Suprapubic skin (tissue), 4 donors: ENCODE measurements around the gene MAPK14. TPM values are rescaled to one million over a fixed set of nuclear protein-coding genes. Genes with fewer than 3 reads are reported as not detected.

ENCODE experiments used
- DNase-seq, 2 donors: peaks; one replicate each; pipeline ENCODE4 v3.0.0-alpha.2; 2019; ENCODE audit warnings: low spot score in 2 of 2
- H3K27ac ChIP-seq: fragments of 200-600 bp; sonication (generic); one replicate; pipeline ENCODE4 v1.5.1; 2019
- H3K27me3 ChIP-seq: fragments of 200-600 bp; sonication (generic); one replicate; pipeline ENCODE4 v1.5.1; 2019
- H3K36me3 ChIP-seq: fragments of 200-600 bp; sonication (generic); one replicate; pipeline ENCODE4 v1.5.1; 2019
- H3K4me1 ChIP-seq: fragments of 200-600 bp; sonication (generic); one replicate; pipeline ENCODE4 v1.5.1; 2019
- H3K4me3 ChIP-seq: fragments of 200-600 bp; sonication (generic); one replicate; pipeline ENCODE4 v1.5.1; 2019; ENCODE audit warnings: mild to moderate bottlenecking
- H3K9me3 ChIP-seq: fragments of 200-600 bp; sonication (generic); one replicate; pipeline ENCODE4 v1.5.1; 2019
- EP300 ChIP-seq: sonication (generic); formaldehyde crosslinking; IDR thresholded peaks from one replicate; pipeline ENCODE4 v1.6.1; 2017; ENCODE audit warnings: antibody characterized with exemption
- POLR2A ChIP-seq, 2 donors: fragments of 450-650 bp; IDR thresholded peaks; one replicate each; pipeline ENCODE4 v1.6.1; 2017; ENCODE audit warnings: antibody characterized with exemption in 2 of 2, mild to moderate bottlenecking in 2 of 2, moderate library complexity in 2 of 2
- POLR2AphosphoS5 ChIP-seq, 3 donors: sonication (generic); formaldehyde crosslinking; IDR thresholded peaks; one replicate each; pipeline ENCODE4 v1.6.1; 2017; ENCODE audit warnings: antibody characterized with exemption in 3 of 3
- WGBS: methylation state at CpG from one replicate; pipeline ENCODE4 v1.1.5; 2018; 5-methylcytosine and 5-hydroxymethylcytosine counted together
- total RNA-seq, 4 donors: library from RNA; depleted of rRNA; stranded (reverse); fragments of >200 nt; gene quantifications; one replicate each; pipeline ENCODE4 v1.1.0, GENCODE V29; 2016
- TF ChIP-seq, protein P1 (sequence below), 2 donors: fragments of 200-600 bp in 1 of 2; fragments of 450-650 bp in 1 of 2; sonication (generic) in 1 of 2; IDR thresholded peaks; one replicate each; pipeline ENCODE4 v1.5.1; 2016 to 2019; ENCODE audit warnings: antibody characterized with exemption in 2 of 2, mild to moderate bottlenecking in 1 of 2, moderate library complexity in 1 of 2

The MAPK14 gene
- total RNA-seq, 4 donors from 2014 or later, result 51.7 to 105 (median 57.8) TPM

GRCh38 chr6:36068586-36068985 is 41.0 kb downstream of the MAPK14 start:
- no peak for DNase-seq
- peaks cover 48% of the 10 kb centered on the region for H3K4me1 ChIP-seq
- H3K4me3 ChIP-seq, result no peak overlapping the region
- no peak overlapping the region for H3K27ac ChIP-seq
- H3K27me3 ChIP-seq, result no peaks in the 10 kb centered on the region
- 85% methylated on average over 3 of the region's 3 CpGs for WGBS
- TF ChIP-seq EP300 (no peak), POLR2AphosphoS5 (IDR thresholded peaks at IDR 0.05) (no peak), POLR2A (IDR thresholded peaks at IDR 0.05) (no peak)
- TF ChIP-seq, protein P1, sequence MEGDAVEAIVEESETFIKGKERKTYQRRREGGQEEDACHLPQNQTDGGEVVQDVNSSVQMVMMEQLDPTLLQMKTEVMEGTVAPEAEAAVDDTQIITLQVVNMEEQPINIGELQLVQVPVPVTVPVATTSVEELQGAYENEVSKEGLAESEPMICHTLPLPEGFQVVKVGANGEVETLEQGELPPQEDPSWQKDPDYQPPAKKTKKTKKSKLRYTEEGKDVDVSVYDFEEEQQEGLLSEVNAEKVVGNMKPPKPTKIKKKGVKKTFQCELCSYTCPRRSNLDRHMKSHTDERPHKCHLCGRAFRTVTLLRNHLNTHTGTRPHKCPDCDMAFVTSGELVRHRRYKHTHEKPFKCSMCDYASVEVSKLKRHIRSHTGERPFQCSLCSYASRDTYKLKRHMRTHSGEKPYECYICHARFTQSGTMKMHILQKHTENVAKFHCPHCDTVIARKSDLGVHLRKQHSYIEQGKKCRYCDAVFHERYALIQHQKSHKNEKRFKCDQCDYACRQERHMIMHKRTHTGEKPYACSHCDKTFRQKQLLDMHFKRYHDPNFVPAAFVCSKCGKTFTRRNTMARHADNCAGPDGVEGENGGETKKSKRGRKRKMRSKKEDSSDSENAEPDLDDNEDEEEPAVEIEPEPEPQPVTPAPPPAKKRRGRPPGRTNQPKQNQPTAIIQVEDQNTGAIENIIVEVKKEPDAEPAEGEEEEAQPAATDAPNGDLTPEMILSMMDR (IDR thresholded peaks at IDR 0.05), result no peak
- H3K9me3 ChIP-seq, result no peaks in the 10 kb centered on the region
- H3K36me3 ChIP-seq, result no peaks in the 10 kb centered on the region

DNA sequence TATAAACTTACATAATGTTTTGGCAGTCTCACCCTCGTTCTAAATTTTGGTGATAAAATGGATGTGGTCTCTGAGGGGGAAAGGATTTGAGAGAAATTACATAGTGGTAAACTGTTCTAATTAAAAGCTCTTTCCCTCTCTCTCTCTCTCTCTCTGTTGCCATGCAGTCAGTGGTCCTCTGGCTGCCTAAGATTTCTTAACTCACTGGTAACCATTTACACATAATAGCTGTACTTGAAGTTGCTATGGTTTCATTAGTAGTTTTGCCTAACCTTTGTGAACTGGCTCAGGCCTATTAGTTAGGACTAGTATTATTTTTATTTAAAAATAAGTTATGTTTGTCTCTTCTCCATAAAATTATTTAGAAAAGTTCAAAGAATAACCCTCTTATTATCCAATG is 42.0 kb downstream of the MAPK14 start:
- TF ChIP-seq POLR2AphosphoS5 (IDR thresholded peaks at IDR 0.05), result no peak
- TF ChIP-seq POLR2A (IDR thresholded peaks at IDR 0.05), result no peak
- TF ChIP-seq, protein P1 (IDR thresholded peaks at IDR 0.05), result no peak
- TF ChIP-seq EP300, result no peak
- H3K4me3 ChIP-seq, result no peak overlapping the region
- WGBS, result 45% methylated on average over 1 of the region's 1 CpG

GRCh38 chr6:36070252-36070651 is 42.6 kb downstream of the MAPK14 start:
- no peak for TF ChIP-seq EP300
- no peak for TF ChIP-seq POLR2A (IDR thresholded peaks at IDR 0.05)
- no peak for TF ChIP-seq POLR2AphosphoS5 (IDR thresholded peaks at IDR 0.05)
- no peak for DNase-seq
- Histone ChIP-seq H3K27me3 (no peaks in the 10 kb centered on the region), H3K4me3 (no peak overlapping the region), H3K27ac (no peak overlapping the region), H3K4me1 (peaks cover 32% of the 10 kb centered on the region), H3K36me3 (no peaks in the 10 kb centered on the region), H3K9me3 (no peaks in the 10 kb centered on the region)
- 81% methylated on average over 3 of the region's 3 CpGs for WGBS

More for the DNA sequence above, 42.0 kb downstream of the MAPK14 start:
- Histone ChIP-seq H3K9me3 (no peaks in the 10 kb centered on the region), H3K4me1 (peaks cover 38% of the 10 kb centered on the region), H3K36me3 (no peaks in the 10 kb centered on the region), H3K27me3 (no peaks in the 10 kb centered on the region), H3K27ac (no peak overlapping the region)
- DNase-seq, result no peak

DNA sequence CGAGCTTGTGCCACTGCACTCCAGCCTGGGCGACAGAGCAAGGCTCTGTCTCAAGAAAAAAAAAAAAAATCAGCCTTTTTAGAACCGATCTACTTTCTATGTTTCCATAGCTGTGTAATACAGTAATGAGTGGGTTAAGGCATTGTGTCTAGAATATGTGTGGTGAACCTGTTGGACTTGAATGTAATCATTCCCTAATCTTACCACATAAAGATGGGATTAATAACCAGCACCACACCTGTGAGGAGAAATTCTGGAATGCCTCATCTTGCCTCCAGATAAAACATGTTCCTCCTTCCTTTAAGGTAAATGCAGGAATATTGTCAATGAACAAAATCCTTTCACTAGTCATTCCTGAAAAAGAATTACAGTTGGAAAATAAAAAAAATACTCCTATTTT is 43.7 kb downstream of the MAPK14 start:
- peaks cover 21% of the 10 kb centered on the region for H3K4me1 ChIP-seq
- no peaks in the 10 kb centered on the region for H3K9me3 ChIP-seq
- TF ChIP-seq EP300 (no peak), POLR2AphosphoS5 (IDR thresholded peaks at IDR 0.05) (no peak), POLR2A (IDR thresholded peaks at IDR 0.05) (no peak)
- TF ChIP-seq, protein P1 (IDR thresholded peaks at IDR 0.05), result no peak
- no peaks in the 10 kb centered on the region for H3K27me3 ChIP-seq
- WGBS, result 91% methylated on average over 3 of the region's 3 CpGs
- DNase-seq, result no peak
- no peak overlapping the region for H3K4me3 ChIP-seq
- no peak overlapping the region for H3K27ac ChIP-seq
- no peaks in the 10 kb centered on the region for H3K36me3 ChIP-seq

DNA sequence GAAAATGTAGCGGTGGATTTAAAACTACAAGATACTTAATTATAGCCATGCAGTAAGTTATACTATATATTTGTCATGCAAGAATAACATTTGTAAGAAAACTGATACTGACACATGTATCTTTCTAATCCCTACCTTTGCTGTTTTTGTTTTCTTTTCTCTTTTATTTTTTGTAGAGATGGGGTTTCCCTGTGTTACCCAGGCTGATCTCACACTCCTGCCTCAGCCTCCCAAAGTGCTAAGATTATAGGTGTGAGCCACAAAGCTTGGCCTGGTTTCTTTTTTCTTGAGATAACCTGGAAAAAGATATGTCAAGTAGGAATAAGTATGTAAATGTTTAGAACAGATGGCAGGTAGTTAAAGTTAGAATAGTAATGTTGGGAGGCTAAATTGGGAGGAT is 44.1 kb downstream of the MAPK14 start:
- H3K4me1 ChIP-seq, result peaks cover 17% of the 10 kb centered on the region

More for the DNA sequence above, 44.1 kb downstream of the MAPK14 start:
- Histone ChIP-seq H3K27ac (no peak overlapping the region), H3K9me3 (no peaks in the 10 kb centered on the region), H3K27me3 (no peaks in the 10 kb centered on the region), H3K4me3 (no peak overlapping the region), H3K36me3 (peaks cover 4% of the 10 kb centered on the region)
- 81% methylated on average over 1 of the region's 1 CpG for WGBS
- no peak for DNase-seq
- TF ChIP-seq POLR2A (IDR thresholded peaks at IDR 0.05) (no peak), EP300 (no peak), POLR2AphosphoS5 (IDR thresholded peaks at IDR 0.05) (no peak)
- TF ChIP-seq, protein P1 (IDR thresholded peaks at IDR 0.05), result no peak
